RWPE1 (cell line): Measurements from ENCODE around the gene FLOT1.
"Not testable (repeated sequence)": the region's sequence is repeated elsewhere in the genome, so short reads cannot be mapped to it uniquely, and the experiment has no call there.

Experiments
- CTCF ChIA-PET: fragments of 350-600 bp; sonication (Branson Sonifier 250); formaldehyde crosslinking; extraction: SDS; loops from one replicate; lab custom pipeline; 2021; lab: Yijun Ruan, JAX
- POLR2A ChIA-PET: fragments of 400-600 bp; formaldehyde crosslinking; extraction: SDS; loops from one replicate; lab custom pipeline; 2020; ENCODE audit warnings: antibody characterized with exemption; ENCODE audit not compliant: low non-redundant PET; lab: Yijun Ruan, JAX
- DNase-seq: peaks from one replicate; pipeline ENCODE4 v3.0.0; 2012; ENCODE audit warnings: low spot score
- H3K27ac ChIP-seq: fragments of 450-650 bp; 2 replicates; pipeline ENCODE4 v1.5.1; 2017
- TF ChIP-seq, protein P1 (sequence below): fragments of 450-650 bp; conservative IDR thresholded peaks from 2 replicates; pipeline ENCODE4 v1.5.1; 2017; ENCODE audit warnings: low read depth, mild to moderate bottlenecking

The FLOT1 gene

DNA sequence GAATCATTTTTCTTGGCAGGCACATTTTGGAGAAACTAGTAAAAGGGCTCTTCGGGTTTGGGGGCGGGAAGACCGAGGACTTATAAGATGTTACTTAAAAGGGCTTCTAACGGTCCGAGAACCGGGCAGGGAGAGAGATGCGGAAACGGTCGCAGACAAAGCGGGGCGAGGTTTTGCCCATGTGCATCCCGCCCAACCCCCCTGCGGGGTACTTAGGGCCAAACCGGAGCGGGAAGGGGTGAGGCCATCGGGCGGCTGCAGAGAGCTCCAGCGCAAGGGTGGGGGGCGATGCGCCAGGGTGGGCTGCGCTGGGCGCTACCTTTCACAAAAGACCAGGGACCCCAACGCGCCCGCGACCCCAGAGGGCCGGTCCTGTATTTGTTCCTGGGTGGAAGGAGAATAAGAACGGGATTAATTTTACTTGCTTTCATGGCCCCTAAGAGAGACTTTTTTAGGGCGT lies 21.7 kb downstream of the FLOT1 start:
- H3K27ac ChIP-seq = peak overlapping the region; percentile 99
- peak; percentile 41 for DNase-seq
- CTCF ChIA-PET = interaction anchor here (1.1 to 2.0 kb wide), 3 partner anchors 32 to 48 kb away, joined by 3 to 7 read pairs (median 5); partner anchors contain the start of gene DHX16
- TF ChIP-seq, protein P1, sequence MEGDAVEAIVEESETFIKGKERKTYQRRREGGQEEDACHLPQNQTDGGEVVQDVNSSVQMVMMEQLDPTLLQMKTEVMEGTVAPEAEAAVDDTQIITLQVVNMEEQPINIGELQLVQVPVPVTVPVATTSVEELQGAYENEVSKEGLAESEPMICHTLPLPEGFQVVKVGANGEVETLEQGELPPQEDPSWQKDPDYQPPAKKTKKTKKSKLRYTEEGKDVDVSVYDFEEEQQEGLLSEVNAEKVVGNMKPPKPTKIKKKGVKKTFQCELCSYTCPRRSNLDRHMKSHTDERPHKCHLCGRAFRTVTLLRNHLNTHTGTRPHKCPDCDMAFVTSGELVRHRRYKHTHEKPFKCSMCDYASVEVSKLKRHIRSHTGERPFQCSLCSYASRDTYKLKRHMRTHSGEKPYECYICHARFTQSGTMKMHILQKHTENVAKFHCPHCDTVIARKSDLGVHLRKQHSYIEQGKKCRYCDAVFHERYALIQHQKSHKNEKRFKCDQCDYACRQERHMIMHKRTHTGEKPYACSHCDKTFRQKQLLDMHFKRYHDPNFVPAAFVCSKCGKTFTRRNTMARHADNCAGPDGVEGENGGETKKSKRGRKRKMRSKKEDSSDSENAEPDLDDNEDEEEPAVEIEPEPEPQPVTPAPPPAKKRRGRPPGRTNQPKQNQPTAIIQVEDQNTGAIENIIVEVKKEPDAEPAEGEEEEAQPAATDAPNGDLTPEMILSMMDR = no peak
- POLR2A ChIA-PET = interaction anchor here (1.0 to 1.2 kb wide), 2 partner anchors 33 to 35 kb away, joined by 3 to 4 read pairs; no protein-coding TSS in a partner anchor

DNA sequence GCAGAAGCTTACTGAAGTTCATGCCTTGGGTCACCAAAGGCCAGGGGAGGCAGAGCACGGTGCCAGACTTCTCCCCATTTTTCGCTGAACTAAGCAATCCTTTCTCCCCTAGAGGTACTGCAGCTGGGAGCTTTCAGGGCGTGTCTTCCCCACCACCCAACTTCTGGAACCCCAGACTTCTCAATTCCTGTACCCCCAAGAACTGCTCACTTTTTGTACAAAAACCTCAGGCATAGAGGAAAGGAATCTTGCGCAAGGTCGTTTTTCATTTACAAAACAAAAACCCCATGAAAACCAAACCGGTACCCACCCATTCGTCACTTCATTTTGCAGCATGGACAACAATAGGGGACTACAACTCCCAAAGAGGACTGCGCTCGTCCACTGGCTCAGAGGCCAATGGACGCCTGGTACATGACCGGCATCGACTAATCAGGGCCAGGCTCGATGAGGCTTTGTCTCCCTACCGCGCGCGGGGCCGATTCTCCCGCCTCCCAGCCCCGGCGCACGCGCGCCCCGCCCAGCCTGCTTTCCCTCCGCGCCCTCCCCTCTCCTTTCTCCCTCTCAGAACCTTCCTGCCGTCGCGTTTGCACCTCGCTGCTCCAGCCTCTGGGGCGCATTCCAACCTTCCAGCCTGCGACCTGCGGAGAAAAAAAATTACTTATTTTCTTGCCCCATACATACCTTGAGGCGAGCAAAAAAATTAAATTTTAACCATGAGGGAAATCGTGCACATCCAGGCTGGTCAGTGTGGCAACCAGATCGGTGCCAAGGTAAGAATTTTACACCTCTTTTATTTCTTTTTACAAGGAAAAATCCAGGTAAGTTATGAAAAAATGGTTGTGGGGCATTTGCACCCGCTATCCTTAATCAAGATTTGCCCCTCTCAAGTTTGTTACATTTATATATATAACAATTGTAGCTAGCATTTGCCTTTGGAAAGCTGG lies 22.4 kb downstream of the FLOT1 start, which contains the start of gene TUBB:
Gene TUBB, plus strand, starts transcription at position 562 of the 947 bp plus-strand sequence. Its CDS starts 155 bp downstream, at position 717.
- H3K27ac ChIP-seq = peak within 1 kb of the TSS; percentile 99
- ChIA-PET CTCF (interaction anchor here (0.7 to 1.1 kb wide), 2 partner anchors 48 to 121 kb away, joined by 3 read pairs; partner anchors contain the start of gene DHX16), POLR2A (interaction anchor here (0.8 to 1.0 kb wide), 2 partner anchors 29 to 33 kb away, joined by 3 read pairs; no protein-coding TSS in a partner anchor)
- TF ChIP-seq, protein P1 = no peak
- DNase-seq = peak; percentile 89

DNA sequence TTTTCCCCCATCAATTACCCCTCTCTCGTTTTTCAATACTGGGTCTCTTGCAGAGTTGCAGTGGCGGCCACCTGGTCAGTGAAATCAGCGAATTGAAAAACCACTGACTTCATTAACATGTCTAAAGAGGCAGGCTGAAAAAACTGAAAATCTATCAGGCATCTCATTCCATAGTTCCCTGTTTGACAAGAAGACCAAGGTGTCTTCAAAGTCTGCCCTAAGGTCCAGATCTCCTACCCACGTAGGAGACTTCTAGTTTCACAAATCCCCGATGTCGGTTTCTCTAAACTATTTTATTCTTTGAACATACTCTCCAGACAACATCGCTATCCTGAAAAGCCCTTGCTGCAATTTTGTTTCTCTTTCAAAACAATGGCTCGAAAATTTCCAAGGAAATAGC lies 23.1 kb downstream of the FLOT1 start:
- CTCF ChIA-PET = interaction anchor here (0.7 kb wide), 1 partner anchor 120 kb away, joined by 3 read pairs; no protein-coding TSS in a partner anchor
- POLR2A ChIA-PET = interaction anchor here (0.8 kb wide), 1 partner anchor 28 kb away, joined by 3 read pairs; no protein-coding TSS in a partner anchor
- TF ChIP-seq, protein P1 = no peak
- peak overlapping the region; percentile 99 for H3K27ac ChIP-seq
- DNase-seq = no peak

DNA sequence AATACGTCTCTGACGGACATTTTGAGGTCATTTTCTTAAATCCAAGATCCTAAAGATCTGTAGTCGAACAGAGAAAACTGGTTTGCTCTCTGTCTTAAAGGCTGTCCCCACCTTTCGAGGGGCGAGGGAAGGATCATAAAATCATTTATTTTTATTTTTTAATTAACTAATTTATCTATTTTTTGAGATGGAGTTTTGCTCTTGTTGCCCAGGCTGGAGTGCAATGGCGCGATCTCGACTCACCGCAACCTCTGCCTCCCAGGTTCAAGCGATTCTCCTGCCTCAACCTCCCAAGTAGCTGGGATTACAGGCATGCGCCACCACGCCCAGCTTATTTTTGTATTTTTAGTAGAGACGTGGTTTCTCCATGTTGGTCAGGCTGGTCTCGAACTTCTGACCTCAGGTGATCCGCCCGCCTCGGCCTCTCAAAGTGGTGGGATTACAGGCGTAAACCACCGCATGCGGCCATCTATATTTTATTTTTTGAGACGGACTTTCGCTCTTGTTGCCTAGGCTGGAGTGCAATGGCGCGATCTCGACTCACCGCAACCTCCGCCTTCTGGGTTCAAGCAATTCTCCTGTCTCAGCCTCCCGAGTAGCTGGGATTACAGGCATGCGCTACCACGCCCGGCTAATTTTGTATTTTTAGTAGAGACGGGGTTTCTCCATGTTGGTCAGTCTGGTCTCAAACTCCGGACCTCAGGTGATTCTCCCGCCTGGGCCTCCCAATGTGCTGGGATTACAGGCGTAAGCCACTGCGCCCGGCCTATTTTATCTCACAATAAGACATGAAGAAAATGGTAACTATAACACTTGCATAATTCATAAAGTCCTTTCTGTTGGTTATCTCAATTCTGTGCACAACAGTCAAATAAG lies 24.4 kb downstream of the FLOT1 start:
- ChIA-PET POLR2A (interaction anchor here (0.8 to 1.3 kb wide), 2 partner anchors 28 to 100 kb away, joined by 3 to 12 read pairs; partner anchors contain the start of gene NRM), CTCF (interaction anchor here (1.1 kb wide), 1 partner anchor 39 kb away, joined by 4 read pairs; no protein-coding TSS in a partner anchor)
- H3K27ac ChIP-seq = peak overlapping the region; percentile 98
- not testable (repeated sequence) for DNase-seq

DNA sequence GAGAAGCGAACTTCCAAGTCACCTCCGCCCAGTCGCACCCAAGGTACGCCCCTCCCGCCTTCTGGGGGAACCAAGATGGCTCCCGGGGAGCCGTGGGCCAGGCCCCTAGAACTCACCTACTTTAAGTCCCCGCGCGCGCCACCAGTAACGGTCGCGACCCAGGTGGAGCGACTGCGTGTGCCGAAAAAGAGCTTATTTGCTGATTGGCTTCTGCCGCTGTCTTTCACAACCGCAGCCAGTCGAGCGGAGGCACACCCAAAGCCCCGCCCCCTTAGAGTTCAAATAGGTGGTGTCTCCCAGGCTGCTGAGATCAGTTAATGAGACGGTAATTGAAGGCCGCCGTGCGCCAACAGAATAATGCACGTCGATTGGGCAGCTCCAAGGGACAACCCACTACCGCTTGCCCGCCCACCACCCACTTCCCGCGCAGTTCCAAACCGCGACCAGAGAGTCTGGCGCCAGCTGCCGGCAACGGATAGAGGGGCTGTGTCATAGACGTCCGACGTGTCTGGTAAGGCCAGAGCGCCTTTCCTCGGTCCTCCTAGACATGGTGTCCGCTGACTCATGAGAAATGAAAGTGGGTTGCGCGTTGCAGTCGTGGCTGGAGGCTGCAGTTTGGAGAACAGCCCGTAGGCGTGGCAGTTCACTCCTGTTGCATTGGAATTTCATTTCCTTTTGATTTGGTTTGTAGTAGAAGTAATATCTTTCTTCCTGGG lies 25.2 kb downstream of the FLOT1 start, which contains the start of gene MDC1:
Gene MDC1, minus strand, starts transcription at position 153 of the 716 bp plus-strand sequence. CDS start 2,106 bp downstream, outside the sequence.
- ChIA-PET CTCF (interaction anchor here (0.5 to 1.1 kb wide), 8 partner anchors 8 to 511 kb away, joined by 3 to 5 read pairs (median 4); no protein-coding TSS in a partner anchor), POLR2A (interaction anchor here (0.6 to 1.3 kb wide), 4 partner anchors 25 to 334 kb away, joined by 3 to 12 read pairs (median 4); partner anchors contain the start of gene NRM)
- H3K27ac ChIP-seq = peak within 1 kb of the TSS; percentile 98
- peak; percentile 96 for DNase-seq
- TF ChIP-seq, protein P1 = no peak
